ENCODE data around the gene FBXL13.

DNA sequence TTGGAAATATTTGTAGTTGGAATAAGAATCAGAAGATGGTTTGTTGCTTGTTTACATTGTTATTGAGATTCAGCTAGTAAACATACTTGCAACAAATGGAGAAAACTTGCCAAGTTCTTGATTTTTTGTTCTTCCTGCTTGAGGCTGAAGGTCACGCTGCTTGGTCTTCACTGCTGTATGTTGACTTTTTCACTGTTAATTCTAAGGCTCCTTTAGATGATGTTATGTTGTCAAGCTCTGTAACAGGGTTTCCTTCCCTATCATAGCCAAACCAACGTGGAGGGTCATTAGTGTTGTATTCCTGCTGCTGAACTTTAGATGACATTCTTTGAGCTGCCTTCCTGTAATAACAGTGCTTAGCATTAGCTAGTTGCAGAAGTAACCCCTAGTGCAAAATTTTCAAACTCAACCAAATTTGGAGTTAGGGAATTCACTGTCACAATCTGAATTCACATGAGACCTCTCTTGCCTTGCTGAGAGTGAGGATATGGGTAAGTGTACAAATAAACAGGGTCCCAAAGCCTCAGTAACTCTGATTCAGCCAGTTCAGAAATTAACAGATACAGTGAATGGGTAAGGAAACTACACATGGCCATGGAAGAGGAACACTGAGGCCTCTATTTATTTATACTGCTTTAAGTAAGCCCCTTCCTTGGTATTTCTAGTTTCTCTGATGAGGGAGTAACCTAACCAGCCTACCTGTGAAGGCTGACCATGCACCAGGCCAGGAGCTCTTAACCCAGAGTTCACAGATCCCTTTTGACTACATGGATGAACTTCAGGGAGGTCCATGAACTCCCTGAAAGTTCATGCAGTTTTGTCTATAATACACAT lies 261.2 kb downstream of the FBXL13 start:
- TF ChIP-seq POLR2AphosphoS5 (IDR thresholded peaks at IDR 0.05; ENCODE audit: low read depth), result no peak
- TF ChIP-seq, protein P1, sequence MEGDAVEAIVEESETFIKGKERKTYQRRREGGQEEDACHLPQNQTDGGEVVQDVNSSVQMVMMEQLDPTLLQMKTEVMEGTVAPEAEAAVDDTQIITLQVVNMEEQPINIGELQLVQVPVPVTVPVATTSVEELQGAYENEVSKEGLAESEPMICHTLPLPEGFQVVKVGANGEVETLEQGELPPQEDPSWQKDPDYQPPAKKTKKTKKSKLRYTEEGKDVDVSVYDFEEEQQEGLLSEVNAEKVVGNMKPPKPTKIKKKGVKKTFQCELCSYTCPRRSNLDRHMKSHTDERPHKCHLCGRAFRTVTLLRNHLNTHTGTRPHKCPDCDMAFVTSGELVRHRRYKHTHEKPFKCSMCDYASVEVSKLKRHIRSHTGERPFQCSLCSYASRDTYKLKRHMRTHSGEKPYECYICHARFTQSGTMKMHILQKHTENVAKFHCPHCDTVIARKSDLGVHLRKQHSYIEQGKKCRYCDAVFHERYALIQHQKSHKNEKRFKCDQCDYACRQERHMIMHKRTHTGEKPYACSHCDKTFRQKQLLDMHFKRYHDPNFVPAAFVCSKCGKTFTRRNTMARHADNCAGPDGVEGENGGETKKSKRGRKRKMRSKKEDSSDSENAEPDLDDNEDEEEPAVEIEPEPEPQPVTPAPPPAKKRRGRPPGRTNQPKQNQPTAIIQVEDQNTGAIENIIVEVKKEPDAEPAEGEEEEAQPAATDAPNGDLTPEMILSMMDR (IDR thresholded peaks at IDR 0.05; ENCODE audit: insufficient read depth, low read length), result no peak
